ENCODE results near the gene DNAJB12.
"Not testable (repeated sequence)": the region's sequence is repeated elsewhere in the genome, so short reads cannot be mapped to it uniquely, and the experiment has no call there.

The DNAJB12 gene

GRCh38 chr10:72316748-72317435 is 37.8 kb downstream of the DNAJB12 start:
- no peak for DNase-seq (ENCODE audit: low read depth in 3 of 3)

GRCh38 chr10:72316386-72316700 is 38.4 kb downstream of the DNAJB12 start:
- DNase-seq (ENCODE audit: low read depth in 3 of 3), result no peak

GRCh38 chr10:72315611-72316385 is 38.9 kb downstream of the DNAJB12 start:
- no peak for DNase-seq (ENCODE audit: low read depth in 3 of 3)

- no peak for DNase-seq (ENCODE audit: low read depth in 3 of 3)
These were observed 39.7 kb downstream of the DNAJB12 start for GRCh38 chr10:72315054-72315453.

- DNase-seq (ENCODE audit: low read depth in 3 of 3), result no peak
These were observed 40.5 kb downstream of the DNAJB12 start for GRCh38 chr10:72314263-72314662.

- no peak for DNase-seq (ENCODE audit: low read depth in 3 of 3)
These were observed 41.8 kb downstream of the DNAJB12 start for GRCh38 chr10:72312865-72313391.

GRCh38 chr10:72311667-72312066 is 43.1 kb downstream of the DNAJB12 start:
- no peak for DNase-seq (ENCODE audit: low read depth in 3 of 3)

- DNase-seq (ENCODE audit: low read depth in 3 of 3), result no peak
These were observed 44.1 kb downstream of the DNAJB12 start for GRCh38 chr10:72310636-72311035.

GRCh38 chr10:72310241-72310633 is 44.5 kb downstream of the DNAJB12 start:
- no peak for DNase-seq (ENCODE audit: low read depth in 3 of 3)

- no peak for DNase-seq (ENCODE audit: low read depth in 3 of 3)
These were observed 45.2 kb downstream of the DNAJB12 start for GRCh38 chr10:72309290-72310240.

- no peak for DNase-seq (ENCODE audit: low read depth in 3 of 3)
These were observed 46.3 kb downstream of the DNAJB12 start for GRCh38 chr10:72308320-72308987.

- not testable (repeated sequence) for DNase-seq (ENCODE audit: low read depth in 3 of 3)
These were observed 47.0 kb downstream of the DNAJB12 start for GRCh38 chr10:72307711-72308110.

GRCh38 chr10:72306215-72306760 is 48.4 kb downstream of the DNAJB12 start:
- no peak for DNase-seq (ENCODE audit: low read depth in 3 of 3)

GRCh38 chr10:72303424-72304128 is 51.1 kb downstream of the DNAJB12 start:
- no peak for DNase-seq (ENCODE audit: low read depth in 3 of 3)

- no peak for DNase-seq (ENCODE audit: low read depth in 3 of 3)
These were observed 55.9 kb downstream of the DNAJB12 start for GRCh38 chr10:72298592-72299519.

- DNase-seq (ENCODE audit: low read depth in 3 of 3), result peak in 2 of 3 experiments; percentile 82 to 91
These were observed 56.7 kb downstream of the DNAJB12 start for GRCh38 chr10:72297805-72298591.

- peak in 2 of 3 experiments; percentile 89 to 94 for DNase-seq (ENCODE audit: low read depth in 3 of 3)
These were observed 57.4 kb downstream of the DNAJB12 start for GRCh38 chr10:72297281-72297804.

- DNase-seq (ENCODE audit: low read depth in 3 of 3), result not testable (repeated sequence)
These were observed 57.9 kb downstream of the DNAJB12 start for GRCh38 chr10:72296829-72297280.
